22Rv1 (cell line): Measurements from ENCODE around the gene CCER1.
A peak's percentile ranks its signal among the peaks of the same experiment; 100 is the strongest.

ENCODE experiments used
- H3K27ac ChIP-seq: fragments of 450-650 bp; 2 replicates; pipeline ENCODE4 v1.5.1; 2017
- ZFX ChIP-seq: fragments of 450-650 bp; IDR thresholded peaks from 2 replicates; pipeline ENCODE4 v1.6.1; 2017; ENCODE audit warnings: antibody characterized with exemption, borderline replicate concordance
- TF ChIP-seq, protein P1 (sequence below): fragments of 450-650 bp; IDR thresholded peaks from 2 replicates; pipeline ENCODE4 v1.5.1; 2017; ENCODE audit warnings: mild to moderate bottlenecking

Gene CCER1

DNA sequence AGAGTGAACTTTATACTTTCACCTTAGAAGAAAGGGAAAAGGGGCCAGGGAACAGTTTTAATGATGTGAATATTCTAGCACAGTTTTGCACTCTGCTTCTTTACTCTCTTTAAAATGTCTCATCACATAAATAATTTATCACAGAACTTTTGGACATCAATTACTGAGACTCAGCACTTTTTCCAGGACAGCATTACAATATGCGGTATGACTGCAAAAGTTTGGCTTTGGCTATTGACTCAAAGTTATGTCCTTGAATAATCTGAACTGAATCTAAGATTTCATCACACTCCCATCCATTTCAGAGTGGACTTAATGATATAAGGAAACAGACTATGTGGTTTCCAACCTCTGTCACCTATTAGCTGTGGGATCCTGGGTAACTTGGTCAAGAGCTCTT is 11.7 kb downstream of the CCER1 start:
- no peak for TF ChIP-seq ZFX
- H3K27ac ChIP-seq: no peak overlapping the region

DNA sequence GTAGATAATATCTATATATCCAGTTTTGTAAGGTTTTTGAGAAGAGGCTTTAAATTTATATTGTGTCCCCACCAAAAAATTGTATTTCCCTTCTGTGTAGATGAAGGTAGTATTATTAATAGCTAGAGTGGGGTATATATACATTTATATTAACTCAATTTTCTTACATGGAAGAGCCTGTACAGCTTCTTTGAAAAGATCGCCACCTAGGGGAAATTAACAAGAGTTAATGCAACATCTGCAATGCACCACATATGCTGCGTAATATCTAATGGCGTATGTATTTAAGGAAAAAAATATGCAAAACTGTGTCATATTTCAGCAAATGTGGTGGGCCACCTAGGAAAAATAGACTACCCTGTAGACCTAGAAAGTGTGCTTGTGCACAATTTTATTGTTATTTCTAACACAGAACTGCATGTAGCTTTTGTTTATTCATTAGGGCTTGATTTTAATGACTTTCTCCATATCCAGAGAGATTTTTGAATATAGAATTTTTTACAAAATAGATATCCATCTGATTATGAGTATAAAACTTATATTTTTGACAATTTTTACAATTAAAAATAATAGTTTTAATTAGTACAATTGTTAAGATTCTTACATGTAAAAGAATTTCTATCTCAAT is 14.0 kb downstream of the CCER1 start:
- TF ChIP-seq, protein P1, sequence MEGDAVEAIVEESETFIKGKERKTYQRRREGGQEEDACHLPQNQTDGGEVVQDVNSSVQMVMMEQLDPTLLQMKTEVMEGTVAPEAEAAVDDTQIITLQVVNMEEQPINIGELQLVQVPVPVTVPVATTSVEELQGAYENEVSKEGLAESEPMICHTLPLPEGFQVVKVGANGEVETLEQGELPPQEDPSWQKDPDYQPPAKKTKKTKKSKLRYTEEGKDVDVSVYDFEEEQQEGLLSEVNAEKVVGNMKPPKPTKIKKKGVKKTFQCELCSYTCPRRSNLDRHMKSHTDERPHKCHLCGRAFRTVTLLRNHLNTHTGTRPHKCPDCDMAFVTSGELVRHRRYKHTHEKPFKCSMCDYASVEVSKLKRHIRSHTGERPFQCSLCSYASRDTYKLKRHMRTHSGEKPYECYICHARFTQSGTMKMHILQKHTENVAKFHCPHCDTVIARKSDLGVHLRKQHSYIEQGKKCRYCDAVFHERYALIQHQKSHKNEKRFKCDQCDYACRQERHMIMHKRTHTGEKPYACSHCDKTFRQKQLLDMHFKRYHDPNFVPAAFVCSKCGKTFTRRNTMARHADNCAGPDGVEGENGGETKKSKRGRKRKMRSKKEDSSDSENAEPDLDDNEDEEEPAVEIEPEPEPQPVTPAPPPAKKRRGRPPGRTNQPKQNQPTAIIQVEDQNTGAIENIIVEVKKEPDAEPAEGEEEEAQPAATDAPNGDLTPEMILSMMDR: peak; percentile 93
- no peak for TF ChIP-seq ZFX
- H3K27ac ChIP-seq: no peak overlapping the region

DNA sequence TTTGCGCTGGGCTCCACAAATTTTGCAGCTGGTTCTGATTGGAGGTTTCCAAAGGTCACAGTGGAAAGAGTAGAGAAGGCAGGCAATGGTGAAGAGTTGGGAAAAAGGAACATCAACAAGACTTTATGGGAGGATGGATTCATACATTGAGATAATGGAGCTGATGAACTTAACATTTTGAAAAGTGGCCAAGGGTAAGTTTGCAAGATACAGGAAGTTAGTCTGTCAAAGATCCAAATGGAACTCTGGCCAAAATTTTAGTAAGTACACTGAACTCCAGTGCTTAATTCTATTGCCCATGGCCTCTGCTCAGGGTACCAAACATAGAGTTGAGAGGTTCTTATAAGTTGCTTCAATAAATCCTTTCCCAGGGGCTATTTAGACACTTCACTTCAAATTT is 15.6 kb downstream of the CCER1 start:
- H3K27ac ChIP-seq: no peak overlapping the region
- TF ChIP-seq, protein P1: no peak
- TF ChIP-seq ZFX: no peak

DNA sequence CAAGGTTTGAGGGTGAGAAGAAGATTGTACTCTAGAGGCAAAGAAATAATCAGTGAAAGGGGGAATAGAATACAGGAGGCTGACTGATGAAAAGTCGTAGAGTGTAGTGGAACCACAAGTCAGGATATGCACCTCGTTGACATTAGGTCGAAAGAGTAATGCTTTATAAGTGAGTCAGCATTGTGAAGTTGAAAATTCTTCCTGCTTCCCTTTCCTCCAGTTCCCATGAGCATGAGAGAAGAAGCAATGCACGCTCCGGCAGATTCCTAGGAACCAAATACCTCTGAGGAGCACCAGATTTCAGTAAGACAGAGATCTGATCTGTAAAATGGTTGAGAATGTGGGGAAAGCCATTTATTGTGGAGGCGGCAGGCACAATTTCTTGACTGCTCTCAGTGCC is 16.5 kb downstream of the CCER1 start:
- TF ChIP-seq, protein P1: no peak
- TF ChIP-seq ZFX: no peak
- H3K27ac ChIP-seq: no peak overlapping the region

DNA sequence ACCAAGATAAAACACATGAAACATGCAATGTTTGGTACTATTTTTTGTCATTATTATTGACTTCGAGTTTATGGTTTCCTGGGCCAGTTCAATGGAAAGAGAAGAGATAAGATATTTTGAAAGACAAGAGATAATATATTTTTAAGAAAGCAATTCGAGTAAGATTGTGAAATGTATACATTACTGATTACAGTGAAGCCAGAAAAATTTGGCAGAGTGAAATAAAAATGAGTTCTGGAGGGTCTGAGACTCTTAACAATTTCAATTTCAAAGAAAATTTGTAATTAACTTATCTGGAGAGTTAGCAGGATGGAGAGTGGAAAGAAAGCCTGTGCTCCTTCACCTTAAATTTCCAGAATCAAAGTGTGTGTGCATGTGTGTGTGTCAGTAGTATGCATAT is 17.3 kb downstream of the CCER1 start:
- no peak for TF ChIP-seq ZFX
- TF ChIP-seq, protein P1: no peak
- no peak overlapping the region for H3K27ac ChIP-seq

DNA sequence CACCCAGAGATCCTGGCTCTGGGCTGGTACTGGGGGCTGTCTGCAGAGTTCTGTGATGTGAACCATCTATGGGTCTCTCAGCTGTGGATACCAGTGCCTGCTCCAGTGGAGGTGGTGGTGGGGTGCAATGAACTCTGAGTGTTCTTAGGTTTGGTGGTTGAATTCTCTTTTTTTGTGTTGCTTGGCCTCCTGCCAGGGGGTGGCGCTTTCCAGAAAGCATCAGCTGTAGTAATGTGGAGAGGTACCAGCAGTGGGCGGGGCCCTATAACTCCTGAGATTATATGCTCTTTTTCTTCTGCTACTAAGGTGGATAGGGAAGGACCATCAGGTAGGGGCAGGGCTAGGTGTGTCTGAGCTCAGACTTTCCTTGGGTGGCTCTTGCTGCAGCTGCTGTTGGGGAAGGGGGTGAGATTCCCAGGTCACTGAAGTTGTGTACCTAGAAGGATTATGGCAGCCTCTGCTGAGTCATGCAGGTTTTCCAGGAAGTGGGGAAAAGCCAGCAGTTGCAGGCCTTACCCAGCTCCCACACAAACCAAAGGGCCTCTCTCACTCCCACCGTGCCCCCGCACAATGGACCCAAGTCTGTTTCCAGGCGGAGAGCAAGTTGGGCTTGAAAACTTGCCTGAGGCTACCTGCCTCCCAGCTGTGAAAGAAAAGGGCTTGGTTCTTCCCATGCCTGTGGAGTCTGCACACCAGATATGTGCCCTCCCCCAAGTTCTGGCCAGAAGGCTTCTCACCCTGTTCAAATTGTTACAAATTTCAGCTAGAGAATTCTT is 18.6 kb downstream of the CCER1 start:
- no peak for TF ChIP-seq ZFX
- TF ChIP-seq, protein P1: no peak
- H3K27ac ChIP-seq: no peak overlapping the region

DNA sequence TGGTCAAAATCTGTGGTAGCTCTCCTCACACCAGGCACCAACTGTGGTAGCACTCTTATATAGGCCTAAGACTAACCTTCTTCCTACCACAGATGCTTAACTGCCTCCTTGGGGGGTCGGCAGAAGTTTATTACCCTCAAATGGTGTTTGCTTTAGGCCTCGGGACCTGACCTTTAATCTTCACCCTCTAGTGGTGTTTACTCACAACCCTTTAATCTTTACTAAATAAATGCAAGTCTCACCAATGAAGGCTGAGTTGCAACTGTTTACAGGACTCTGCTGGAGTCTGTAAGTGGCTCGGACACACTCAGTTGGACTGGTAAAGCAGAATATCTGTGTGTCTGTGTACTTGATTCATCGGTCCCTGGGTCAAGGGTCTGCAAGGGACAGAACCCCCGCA is 29.4 kb downstream of the CCER1 start:
- no peak for TF ChIP-seq ZFX
- TF ChIP-seq, protein P1: no peak

More for the DNA sequence above, 29.4 kb downstream of the CCER1 start:
- H3K27ac ChIP-seq: no peak overlapping the region
